SH-SY5Y (cell line): ENCODE data around the gene DLEC1.

Experiments
- GATA2 ChIP-seq: IDR thresholded peaks from 2 replicates; pipeline ENCODE4 v1.6.1; 2011; ENCODE audit warnings: mild to moderate bottlenecking, low read depth, low read length
- GATA3 ChIP-seq: IDR thresholded peaks from 2 replicates; pipeline ENCODE4 v1.6.1; 2011; ENCODE audit warnings: low read depth, mild to moderate bottlenecking, low read length, moderate library complexity

DNA sequence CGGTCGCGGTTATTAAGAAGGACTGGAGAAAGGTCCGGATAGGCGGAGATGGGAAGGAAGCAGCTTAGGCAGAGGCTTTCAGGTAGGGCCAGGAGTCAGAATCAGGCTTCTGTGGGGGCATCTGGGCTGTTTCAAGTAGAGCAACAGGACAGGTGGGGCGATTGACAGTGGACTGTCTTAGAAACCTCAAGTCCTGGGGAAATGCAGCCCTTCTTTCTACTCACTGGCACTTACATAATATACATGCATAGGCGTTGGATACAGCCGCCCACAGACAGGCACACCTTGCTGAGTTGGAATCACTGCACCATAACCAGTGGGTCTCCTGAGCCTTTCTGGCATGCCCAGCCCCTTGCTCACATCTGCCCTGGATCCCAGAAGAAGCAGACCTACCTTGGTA is 100.2 kb downstream of the DLEC1 start:
- TF ChIP-seq GATA3, result no peak
- TF ChIP-seq GATA2, result no peak
